Neural cell (in vitro differentiated cells): ENCODE results near the gene SSBP3. TPM values are rescaled to one million over a fixed set of nuclear protein-coding genes. Genes with fewer than 3 reads are reported as not detected.

Source experiments
- H2AFZ ChIP-seq: fragments of 200-600, 300-800 bp; sonication (generic), shearing (Covaris generic); 2 replicates; pipeline ENCODE4 v1.6.0; 2014; ENCODE audit warnings: low read depth, mild to moderate bottlenecking, antibody characterized with exemption, low read length, moderate library complexity
- H3F3A ChIP-seq: fragments of 200-600 bp; shearing (Covaris generic); 2 replicates; pipeline ENCODE4 v1.6.1; 2016; ENCODE audit warnings: mild to moderate bottlenecking, moderate library complexity, mixed read lengths, antibody characterized with exemption, low read length; ENCODE audit not compliant: insufficient read depth, poor library complexity, severe bottlenecking
- H3K27ac ChIP-seq: fragments of 200-600, 300-800 bp; sonication (generic), shearing (Covaris generic); 2 replicates; pipeline ENCODE4 v1.5.1; 2014; ENCODE audit warnings: mild to moderate bottlenecking, low read length, moderate library complexity
- H3K27me3 ChIP-seq: fragments of 300-800, 200-600 bp; sonication (generic), shearing (Covaris generic); 2 replicates; pipeline ENCODE4 v1.6.0; 2014; ENCODE audit warnings: mild to moderate bottlenecking, low read depth, low read length, moderate library complexity; ENCODE audit not compliant: insufficient read depth
- H3K36me3 ChIP-seq: fragments of 300-800, 200-600 bp; sonication (generic), shearing (Covaris generic); 2 replicates; pipeline ENCODE4 v1.5.1; 2014; ENCODE audit warnings: mild to moderate bottlenecking, antibody characterized with exemption, low read length, moderate library complexity; ENCODE audit not compliant: insufficient read depth
- H3K4me2 ChIP-seq: fragments of 300-800, 200-600 bp; sonication (generic), shearing (Covaris generic); 2 replicates; pipeline ENCODE4 v1.6.0; 2014; ENCODE audit warnings: mild to moderate bottlenecking, low read length
- H3K4me3 ChIP-seq: fragments of 300-800, 200-600 bp; sonication (generic), shearing (Covaris generic); 2 replicates; pipeline ENCODE4 v1.5.1; 2014; ENCODE audit warnings: mild to moderate bottlenecking, low read length, moderate library complexity
- H3K79me2 ChIP-seq: fragments of 200-600 bp; shearing (Covaris generic); replicated peaks from 2 replicates; pipeline ENCODE4 v1.6.0; 2014; ENCODE audit warnings: mild to moderate bottlenecking, low read length, moderate library complexity; ENCODE audit not compliant: insufficient read depth
- H3K9ac ChIP-seq: fragments of 300-800, 200-600 bp; sonication (generic), shearing (Covaris generic); 2 replicates; pipeline ENCODE4 v1.6.1; 2016; ENCODE audit warnings: mild to moderate bottlenecking, low read length, mixed read lengths
- H3K9me2 ChIP-seq: fragments of 200-600 bp; shearing (Covaris generic); 2 replicates; pipeline ENCODE4 v1.6.1; 2016; ENCODE audit warnings: mild to moderate bottlenecking, low read length, mixed read lengths; ENCODE audit not compliant: insufficient read depth
- H3K9me3 ChIP-seq: fragments of 200-600, 300-800 bp; sonication (generic), shearing (Covaris generic); 2 replicates; pipeline ENCODE4 v1.6.1; 2016; ENCODE audit warnings: mild to moderate bottlenecking, mixed run types, low read length, moderate library complexity, mixed read lengths
- H4K20me1 ChIP-seq: fragments of 200-600 bp; shearing (Covaris generic); 2 replicates; pipeline ENCODE4 v1.6.1; 2016; ENCODE audit warnings: mild to moderate bottlenecking, mixed run types; ENCODE audit not compliant: insufficient read depth
- CTCF ChIP-seq: fragments of 450-650 bp; IDR thresholded peaks from 2 replicates; pipeline ENCODE4 v1.5.1; 2014; ENCODE audit warnings: antibody characterized with exemption, mild to moderate bottlenecking, moderate library complexity; ENCODE audit not compliant: poor library complexity, severe bottlenecking
- EP300 ChIP-seq: fragments of 450-650 bp; conservative IDR thresholded peaks from 2 replicates; pipeline ENCODE4 v1.6.1; 2014; ENCODE audit warnings: antibody characterized with exemption, mild to moderate bottlenecking, moderate library complexity; ENCODE audit not compliant: poor library complexity, severe bottlenecking
- EZH2 ChIP-seq: fragments of 200-600, 300-800 bp; shearing (Covaris generic), sonication (generic); IDR thresholded peaks from 2 replicates; pipeline ENCODE4 v1.6.1; 2014; ENCODE audit warnings: antibody characterized with exemption, low read length, borderline replicate concordance, mild to moderate bottlenecking; ENCODE audit not compliant: insufficient read depth, poor library complexity, severe bottlenecking
- MXI1 ChIP-seq: fragments of 450-650 bp; conservative IDR thresholded peaks from 2 replicates; pipeline ENCODE4 v1.6.1; 2014; ENCODE audit warnings: antibody characterized with exemption, mild to moderate bottlenecking; ENCODE audit not compliant: poor library complexity, severe bottlenecking
- POLR2AphosphoS5 ChIP-seq: IDR thresholded peaks from 2 replicates; pipeline ENCODE4 v1.6.1; 2012
- RAD21 ChIP-seq: fragments of 450-650 bp; conservative IDR thresholded peaks from 2 replicates; pipeline ENCODE4 v1.6.1; 2014; ENCODE audit warnings: antibody characterized with exemption, mild to moderate bottlenecking, moderate library complexity
- REST ChIP-seq: IDR thresholded peaks from 2 replicates; pipeline ENCODE4 v1.6.1; 2012; ENCODE audit warnings: borderline replicate concordance
- SMC3 ChIP-seq: fragments of 450-650 bp; conservative IDR thresholded peaks from 2 replicates; pipeline ENCODE4 v1.6.1; 2014; ENCODE audit warnings: antibody characterized with exemption, mild to moderate bottlenecking, moderate library complexity; ENCODE audit not compliant: poor library complexity
- TAF1 ChIP-seq: IDR thresholded peaks from 2 replicates; pipeline ENCODE4 v1.6.1; 2012; ENCODE audit warnings: low read depth
- polyA plus RNA-seq: library from polyadenylated mRNA; depleted of rRNA; stranded (reverse); fragments of >200 nt; gene quantifications from 2 replicates; pipeline ENCODE4 v1.2.3, GENCODE V29; 2014

Gene SSBP3
- polyA plus RNA-seq, 1 donor from 2014 or later = 77.4 TPM

- H3K79me2 ChIP-seq = peaks cover 88% of the 10 kb centered on the region
- H3K27ac ChIP-seq = no peak overlapping the region
- no peaks in the 10 kb centered on the region for H3F3A ChIP-seq
- H3K4me2 ChIP-seq = no peak overlapping the region
- no peaks in the 10 kb centered on the region for H3K9me2 ChIP-seq
- H4K20me1 ChIP-seq = no peaks in the 10 kb centered on the region
- H3K9ac ChIP-seq = no peak overlapping the region
- no peaks in the 10 kb centered on the region for H3K36me3 ChIP-seq
- no peaks in the 10 kb centered on the region for H3K9me3 ChIP-seq
- no peak overlapping the region for H3K4me3 ChIP-seq
- H3K27me3 ChIP-seq = no peaks in the 10 kb centered on the region
- H2AFZ ChIP-seq = no peak overlapping the region
- TF ChIP-seq SMC3 (no peak), RAD21 (no peak), MXI1 (no peak), TAF1 (no peak), POLR2AphosphoS5 (no peak), EZH2 (no peak), REST (no peak), EP300 (no peak), CTCF (no peak)
These were observed 63.9 kb downstream of the SSBP3 start for GRCh38 chr1:54342288-54342687.

GRCh38 chr1:54341763-54342162 is 64.4 kb downstream of the SSBP3 start:
- Histone ChIP-seq H2AFZ (no peak overlapping the region), H3K27ac (no peak overlapping the region), H3K9me3 (no peaks in the 10 kb centered on the region), H3F3A (no peaks in the 10 kb centered on the region), H3K27me3 (no peaks in the 10 kb centered on the region), H3K4me3 (no peak overlapping the region), H3K9ac (no peak overlapping the region), H3K9me2 (no peaks in the 10 kb centered on the region), H4K20me1 (peaks cover 4% of the 10 kb centered on the region), H3K4me2 (no peak overlapping the region), H3K79me2 (peaks cover 87% of the 10 kb centered on the region), H3K36me3 (no peaks in the 10 kb centered on the region)
- TF ChIP-seq RAD21 (no peak), POLR2AphosphoS5 (no peak), CTCF (no peak), EZH2 (no peak), MXI1 (no peak), TAF1 (no peak), REST (no peak)
